Small intestine (tissue), 7 donors: ENCODE data around the gene MAST4. TPM values are rescaled to one million over a fixed set of nuclear protein-coding genes. Genes with fewer than 3 reads are reported as not detected.

Experiments used
- DNase-seq, 2 donors: peaks; one replicate each; pipeline versions ENCODE4 v3.0.0 to v3.0.0-alpha.2; 2013
- FAIRE-seq: peaks from 2 replicates; lab custom pipeline; 2012; peaks lifted over from hg19 to GRCh38; lab: Jason Lieb, UNC
- H3K27ac ChIP-seq, 3 donors: one replicate each; pipeline ENCODE4 v1.5.1; 2013; ENCODE audit warnings: low read length in 2 of 3, mild to moderate bottlenecking in 2 of 3, control low read depth in 1 of 3, inconsistent platforms in 1 of 3, low read depth in 1 of 3, moderate library complexity in 1 of 3
- H3K27me3 ChIP-seq, 3 donors: one replicate each; pipeline ENCODE4 v1.6.1; 2013; ENCODE audit warnings: low read length in 3 of 3, inconsistent platforms in 1 of 3; ENCODE audit not compliant: control insufficient read depth in 3 of 3, insufficient read depth in 3 of 3
- H3K36me3 ChIP-seq, 3 donors: one replicate each; pipeline ENCODE4 v1.6.1; 2013; ENCODE audit warnings: low read length in 3 of 3, inconsistent platforms in 1 of 3, low read depth in 1 of 3, mild to moderate bottlenecking in 1 of 3, moderate library complexity in 1 of 3; ENCODE audit not compliant: control insufficient read depth in 3 of 3, insufficient read depth in 2 of 3
- H3K4me1 ChIP-seq, 3 donors: one replicate each; pipeline ENCODE4 v1.6.1; 2013; ENCODE audit warnings: low read length in 2 of 3, inconsistent platforms in 1 of 3, low read depth in 1 of 3, mild to moderate bottlenecking in 1 of 3, moderate library complexity in 1 of 3; ENCODE audit not compliant: control insufficient read depth in 3 of 3, insufficient read depth in 2 of 3
- H3K4me3 ChIP-seq, 3 donors: one replicate each; pipeline ENCODE4 v1.5.1; 2013; ENCODE audit warnings: low read length in 3 of 3, control low read depth in 1 of 3, inconsistent platforms in 1 of 3, low read depth in 1 of 3, mild to moderate bottlenecking in 1 of 3, moderate library complexity in 1 of 3
- H3K9me3 ChIP-seq, 2 donors: one replicate each; pipeline ENCODE4 v1.6.1; 2013; ENCODE audit warnings: low read depth in 1 of 2, low read length in 1 of 2; ENCODE audit not compliant: control insufficient read depth in 2 of 2, insufficient read depth in 1 of 2
- WGBS, 3 donors: extraction: QIAGEN DNeasy Blood & Tissue Kit; methylation state at CpG; one replicate each; pipeline ENCODE4 v1.1.7; 2013; 5-methylcytosine and 5-hydroxymethylcytosine counted together
- polyA plus RNA-seq, 4 donors: library from polyadenylated mRNA; stranded (reverse) in 3 of 4; unstranded in 1 of 4; fragments of 200-250 nt in 3 of 4; fragments of 120-200 nt in 1 of 4; gene quantifications; one replicate each; pipeline versions ENCODE4 v1.2.1 to v1.2.3, GENCODE V29; 2013
- donor health status: healthy with polysubstance abuse.
- donor health status: control.
- donor health status: control.
- donor health status: Bipolar disorder and iron deficiency.
- donor health status: healthy.

The MAST4 gene
- polyA plus RNA-seq, 4 donors: 3.0 to 16.4 (median 4.5) TPM

DNA sequence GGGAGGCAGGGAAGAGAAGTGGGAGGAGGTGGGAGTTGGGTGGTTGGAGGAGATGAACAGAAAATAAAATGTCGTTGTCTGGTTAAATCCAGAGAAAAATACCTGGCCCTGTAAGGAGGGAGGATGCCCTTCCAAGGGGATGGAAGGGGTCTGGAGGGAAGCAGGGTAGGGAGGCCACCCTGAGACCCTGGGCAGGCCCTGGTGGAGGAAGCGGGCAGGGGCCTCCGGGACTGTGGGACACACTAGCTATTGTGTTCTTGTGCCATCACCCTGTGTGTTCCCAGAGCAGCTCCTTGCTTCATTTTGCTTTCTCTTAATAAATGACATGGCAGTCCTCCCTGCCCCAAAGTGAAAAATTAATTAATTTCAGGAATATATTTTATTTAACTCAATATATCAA lies 612.2 kb downstream of the MAST4 start:
- H3K9me3 ChIP-seq: no peaks in the 10 kb centered on the region
- H3K27me3 ChIP-seq: no peaks in the 10 kb centered on the region
- no peaks in the 10 kb centered on the region for H3K4me1 ChIP-seq
- H3K27ac ChIP-seq: no peak overlapping the region
- H3K36me3 ChIP-seq: no peaks in the 10 kb centered on the region
- no peak for FAIRE-seq
- 92 to 94% (median 94%) methylated on average over 3 of the region's 3 CpGs for WGBS, 3 donors
- H3K4me3 ChIP-seq: no peak overlapping the region
- DNase-seq: no peak

DNA sequence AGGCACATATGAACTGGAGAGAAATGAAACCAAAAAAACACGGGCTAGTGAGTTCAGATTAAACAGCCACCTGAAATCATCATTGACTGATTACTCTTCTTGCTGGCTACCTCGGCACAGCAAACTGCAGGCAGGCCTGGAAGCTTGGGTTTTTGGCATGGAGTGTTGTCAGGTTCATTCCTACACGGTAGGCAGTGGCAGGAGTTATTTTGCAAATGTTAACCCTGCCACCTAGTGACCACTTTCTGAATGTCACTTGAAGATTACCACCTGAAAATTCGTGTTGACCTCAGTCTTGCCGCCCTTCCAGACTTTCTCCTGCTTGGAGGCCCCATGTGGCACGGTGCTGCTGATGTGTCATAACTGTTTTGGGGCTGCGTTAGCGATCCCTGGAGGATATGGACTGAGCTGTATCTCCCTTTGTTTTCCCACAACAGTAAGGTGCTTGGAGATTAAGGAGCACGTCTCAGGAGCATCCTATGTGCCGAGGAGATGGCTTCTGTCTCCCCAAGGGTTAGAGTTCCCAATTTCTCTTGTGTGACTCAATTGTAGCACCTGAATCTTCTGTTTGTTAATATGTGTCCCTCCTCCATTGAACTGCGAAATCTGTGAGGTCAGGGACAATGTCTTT lies 613.1 kb downstream of the MAST4 start:
- no peak for FAIRE-seq
- H3K9me3 ChIP-seq: no peaks in the 10 kb centered on the region
- 24 to 28% (median 25%) methylated on average over 11 of the region's 11 CpGs for WGBS, 3 donors
- H3K4me3 ChIP-seq: no peak overlapping the region
- no peaks in the 10 kb centered on the region for H3K36me3 ChIP-seq
- no peak overlapping the region for H3K27ac ChIP-seq
- no peaks in the 10 kb centered on the region for H3K27me3 ChIP-seq
- peak; percentile 77 to 81 for DNase-seq
- no peaks in the 10 kb centered on the region for H3K4me1 ChIP-seq

DNA sequence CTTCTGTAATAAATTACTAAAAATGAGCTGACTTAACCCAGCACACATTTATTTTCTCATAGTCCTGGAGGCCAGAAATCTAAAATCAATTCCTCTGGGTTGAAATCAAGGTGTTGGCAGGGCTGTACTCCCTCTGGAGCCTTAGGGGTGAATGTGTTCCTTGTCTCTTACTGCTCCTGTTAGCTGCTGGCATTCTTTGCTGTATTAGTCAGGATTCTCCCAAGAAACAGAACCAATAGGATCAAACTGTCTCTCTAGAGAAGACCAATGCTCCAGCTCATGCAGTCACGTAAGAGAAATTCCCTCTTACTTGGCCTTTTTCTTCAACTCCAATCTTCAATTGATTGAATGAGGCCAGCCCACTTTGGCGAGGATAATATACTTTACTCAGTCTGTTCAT lies 615.7 kb downstream of the MAST4 start:
- FAIRE-seq (no peak), DNase-seq (no peak)
- Histone ChIP-seq H3K27me3 (no peaks in the 10 kb centered on the region), H3K9me3 (no peaks in the 10 kb centered on the region), H3K4me1 (peaks cover 4 to 16% (median 10%) of the 10 kb centered on the region in 3 donors), H3K27ac (no peak overlapping the region), H3K36me3 (no peaks in the 10 kb centered on the region), H3K4me3 (no peak overlapping the region)
- 89 to 96% (median 95%) methylated on average over 2 of the region's 2 CpGs for WGBS, 3 donors

DNA sequence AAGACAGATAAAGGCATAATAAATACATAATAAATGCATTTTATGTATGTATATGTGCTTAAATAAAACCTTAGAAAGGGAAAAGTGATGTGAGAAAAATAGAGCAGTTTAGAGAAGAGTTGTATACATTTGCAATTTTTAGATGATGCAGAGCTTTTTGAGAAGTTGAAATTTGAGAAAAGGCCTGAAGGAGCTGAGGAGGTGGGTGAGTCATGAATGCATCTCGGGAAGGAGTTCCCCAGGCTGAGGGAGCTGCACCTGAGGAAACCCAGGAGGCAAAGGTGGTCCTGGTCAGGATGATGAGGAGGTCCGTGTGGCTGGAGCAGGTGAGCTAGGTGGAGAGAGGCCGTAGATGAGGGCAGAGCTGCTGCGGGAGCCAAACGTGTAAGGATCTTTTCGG lies 617.8 kb downstream of the MAST4 start:
- peaks cover 4 to 16% (median 10%) of the 10 kb centered on the region in 3 donors for H3K4me1 ChIP-seq
- no peaks in the 10 kb centered on the region for H3K27me3 ChIP-seq
- WGBS, 3 donors: 89 to 93% (median 89%) methylated on average over 6 of the region's 6 CpGs
- FAIRE-seq (no peak), DNase-seq (no peak)
- no peaks in the 10 kb centered on the region for H3K36me3 ChIP-seq
- no peak overlapping the region for H3K4me3 ChIP-seq
- no peaks in the 10 kb centered on the region for H3K9me3 ChIP-seq
- no peak overlapping the region for H3K27ac ChIP-seq

DNA sequence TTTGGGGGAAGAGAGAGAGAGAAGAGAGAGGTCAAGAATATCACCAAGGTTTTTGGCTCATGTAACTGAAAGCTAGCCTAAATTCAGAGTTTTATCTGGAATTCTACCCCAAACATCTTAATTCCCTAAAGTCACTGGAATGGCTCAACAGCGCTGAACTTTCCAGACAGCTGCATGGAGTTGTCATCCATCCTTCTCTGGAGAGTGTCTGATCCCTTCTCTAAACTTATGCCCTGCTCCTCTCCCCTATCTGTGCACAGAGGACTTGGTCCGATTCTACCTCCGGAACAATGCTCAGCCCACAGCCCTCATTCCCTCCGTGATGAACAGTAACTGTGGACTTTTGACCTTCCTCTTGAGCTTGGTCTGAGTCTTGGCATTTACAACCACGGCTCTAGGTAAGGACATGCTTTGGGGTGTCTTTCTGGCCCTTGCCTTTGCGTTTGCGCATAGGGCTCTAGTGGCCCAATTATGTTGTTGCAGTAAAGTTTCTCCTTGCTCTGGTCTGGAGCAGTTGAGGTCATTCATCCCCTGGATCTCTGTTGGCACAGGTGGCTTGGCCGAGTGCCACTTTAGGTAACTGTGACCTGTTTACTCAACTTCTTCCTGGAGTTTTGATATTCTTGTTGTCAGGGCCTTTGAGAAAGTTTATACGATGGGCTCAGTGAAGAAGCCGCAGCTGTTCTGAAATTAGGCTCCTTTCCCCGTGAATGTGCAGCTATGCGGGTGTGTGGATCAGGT lies 618.7 kb downstream of the MAST4 start:
- FAIRE-seq (no peak), DNase-seq (peak in 1 of 2 donors; percentile 31)
- Histone ChIP-seq H3K9me3 (no peaks in the 10 kb centered on the region), H3K36me3 (no peaks in the 10 kb centered on the region), H3K4me1 (peaks cover 4 to 16% (median 10%) of the 10 kb centered on the region in 3 donors), H3K4me3 (no peak overlapping the region), H3K27me3 (no peaks in the 10 kb centered on the region), H3K27ac (peak overlapping the region in 2 of 3 donors; percentile 67 to 88)
- 38 to 64% (median 49%) methylated on average over 12 of the region's 12 CpGs for WGBS, 3 donors

DNA sequence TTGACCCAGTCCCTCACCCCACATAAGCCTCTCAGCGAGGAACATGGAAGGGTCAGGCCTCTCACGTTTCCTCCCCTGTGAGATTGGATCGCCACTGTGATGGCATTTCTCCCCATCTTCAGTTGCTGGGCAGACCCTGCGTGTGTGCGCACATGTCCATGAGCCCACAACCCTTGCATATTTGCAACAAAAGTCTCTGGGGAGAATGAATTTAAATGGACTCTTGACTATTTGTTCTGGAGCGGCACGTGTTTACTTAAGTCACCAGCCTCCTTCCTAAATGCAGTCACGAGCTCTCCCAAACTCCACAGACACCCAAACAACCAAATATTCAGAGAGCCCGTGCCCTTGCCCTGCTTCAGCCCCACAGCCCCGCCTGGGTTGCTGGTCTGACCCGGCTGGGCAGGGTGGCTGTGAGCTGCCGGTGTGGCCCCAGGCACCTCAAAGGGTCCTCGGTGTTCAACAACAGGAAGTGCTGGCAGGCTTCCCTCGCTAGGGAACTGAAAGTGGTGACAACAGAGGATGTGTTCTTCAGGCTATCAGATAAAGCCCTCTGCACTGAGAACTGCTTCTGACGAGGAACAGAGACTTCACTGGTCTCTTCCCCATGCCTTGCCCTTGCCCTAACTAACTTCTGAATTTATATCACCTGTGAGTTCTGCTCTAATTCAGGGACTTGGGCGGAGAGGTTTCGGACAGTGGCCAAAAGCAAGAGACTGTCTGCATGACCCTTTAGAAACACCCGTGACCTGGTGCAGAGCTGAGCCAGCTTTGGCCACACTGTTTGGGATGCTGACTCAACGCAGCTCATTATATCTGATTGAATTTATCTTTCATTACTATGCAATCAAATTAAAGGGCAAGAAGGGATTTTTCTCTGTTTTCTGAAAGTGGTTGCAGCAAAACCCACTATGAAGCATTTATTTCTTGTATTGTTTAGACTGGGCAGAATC lies 619.6 kb downstream of the MAST4 start:
- WGBS, 3 donors: 29 to 34% (median 33%) methylated on average over 19 of the region's 19 CpGs
- no peaks in the 10 kb centered on the region for H3K36me3 ChIP-seq
- H3K4me1 ChIP-seq: peaks cover 4 to 16% (median 10%) of the 10 kb centered on the region in 3 donors
- FAIRE-seq: no peak
- peak; percentile 69 to 73 for DNase-seq
- H3K9me3 ChIP-seq: no peaks in the 10 kb centered on the region
- H3K4me3 ChIP-seq: no peak overlapping the region
- H3K27me3 ChIP-seq: no peaks in the 10 kb centered on the region
- peak overlapping the region; percentile 40 to 88 (median 67) for H3K27ac ChIP-seq

DNA sequence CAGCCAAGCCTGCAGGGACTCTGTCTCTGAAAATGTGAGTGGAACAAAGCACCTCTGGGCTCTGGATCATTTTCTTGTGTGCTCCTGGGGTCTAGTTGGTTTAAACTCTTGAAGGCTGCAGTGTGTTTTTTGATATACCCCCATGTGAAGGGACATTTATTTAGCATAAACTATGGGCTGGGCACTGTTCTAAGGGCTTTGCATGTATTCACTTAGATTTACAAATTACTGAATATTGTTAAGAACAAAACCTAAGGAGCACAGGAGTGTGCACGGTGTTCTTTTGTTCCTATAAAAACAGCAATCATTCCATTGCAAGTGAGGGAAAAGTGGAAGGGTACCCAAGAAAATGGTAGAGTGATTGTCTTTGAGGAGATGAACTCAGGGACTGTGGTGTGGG lies 620.4 kb downstream of the MAST4 start:
- Histone ChIP-seq H3K27me3 (no peaks in the 10 kb centered on the region), H3K9me3 (no peaks in the 10 kb centered on the region), H3K36me3 (no peaks in the 10 kb centered on the region), H3K4me1 (peaks cover 4 to 16% (median 10%) of the 10 kb centered on the region in 3 donors), H3K4me3 (no peak overlapping the region), H3K27ac (peak overlapping the region in 2 of 3 donors; percentile 67 to 88)
- FAIRE-seq (no peak), DNase-seq (no peak)
- WGBS, 3 donors: 93 to 98% (median 97%) methylated on average over 1 of the region's 1 CpG
